Lung (tissue), 12 donors: ENCODE data around the gene PLP1. TPM values are rescaled to one million over a fixed set of nuclear protein-coding genes. Genes with fewer than 3 reads are reported as not detected.
"Not testable (repeated sequence)": the region's sequence is repeated elsewhere in the genome, so short reads cannot be mapped to it uniquely, and the experiment has no call there.

Experiments
- ATAC-seq: fragments of 200-7000 bp; cut with Tn5 transposase; one replicate; pipeline ENCODE4 v1.9.1; 2020; ENCODE audit warnings: moderate number of reproducible peaks; ENCODE audit not compliant: insufficient read depth, low FRiP score
- DNase-seq, 3 donors: peaks; one replicate each; pipeline ENCODE4 v3.0.0-alpha.2; 2013 to 2017
- H3K27ac ChIP-seq, 2 donors: one replicate each; pipeline ENCODE4 v1.5.1; 2013; ENCODE audit warnings: mild to moderate bottlenecking in 2 of 2, moderate library complexity in 2 of 2, control low read depth in 1 of 2, inconsistent platforms in 1 of 2, low read depth in 1 of 2, low read length in 1 of 2
- H3K27me3 ChIP-seq, 3 donors: one replicate each; pipeline ENCODE4 v1.5.1; 2013; ENCODE audit warnings: low read length in 2 of 3; ENCODE audit not compliant: control insufficient read depth in 3 of 3, insufficient read depth in 3 of 3
- H3K36me3 ChIP-seq, 4 donors: one replicate each; pipeline ENCODE4 v1.5.1; 2013; ENCODE audit warnings: low read length in 4 of 4, mild to moderate bottlenecking in 1 of 4, moderate library complexity in 1 of 4; ENCODE audit not compliant: control insufficient read depth in 4 of 4, insufficient read depth in 4 of 4
- H3K4me1 ChIP-seq, 5 donors: one replicate each; pipeline ENCODE4 v1.5.1; 2013; ENCODE audit warnings: low read length in 5 of 5, mild to moderate bottlenecking in 2 of 5, moderate library complexity in 1 of 5; ENCODE audit not compliant: control insufficient read depth in 5 of 5, insufficient read depth in 5 of 5
- H3K4me3 ChIP-seq: one replicate; pipeline ENCODE4 v1.5.1; 2013; ENCODE audit warnings: mild to moderate bottlenecking, control low read depth, moderate library complexity
- H3K9ac ChIP-seq, 2 donors: one replicate each; pipeline ENCODE4 v1.5.1; 2013; ENCODE audit warnings: low read length in 2 of 2, control low read depth in 1 of 2; ENCODE audit not compliant: insufficient read depth in 1 of 2
- H3K9me3 ChIP-seq, 4 donors: one replicate each; pipeline ENCODE4 v1.5.1; 2013; ENCODE audit warnings: low read length in 3 of 4, mild to moderate bottlenecking in 1 of 4, moderate library complexity in 1 of 4; ENCODE audit not compliant: control insufficient read depth in 4 of 4, insufficient read depth in 3 of 4
- WGBS, 2 donors: extraction: QIAGEN DNeasy Blood & Tissue Kit; methylation state at CpG; one replicate each; pipeline ENCODE4 v1.1.7; 2013; 5-methylcytosine and 5-hydroxymethylcytosine counted together
- polyA plus RNA-seq, 2 donors: library from polyadenylated mRNA; stranded (reverse); fragments of 200-250 nt; gene quantifications; one replicate each; pipeline ENCODE4 v1.2.1, GENCODE V29; 2013
- total RNA-seq, 2 donors: library from RNA; depleted of rRNA in 1 of 2; stranded (reverse); fragments of >200 nt in 1 of 2; gene quantifications; one replicate each; pipeline ENCODE4 v1.2.1, GENCODE V29; 2014 to 2021
- TF ChIP-seq, protein P1 (sequence below): IDR thresholded peaks from 2 replicates; pipeline ENCODE4 v1.5.1; 2012; ENCODE audit warnings: mild to moderate bottlenecking; ENCODE audit errors: control extremely low read depth, extremely low read depth
- donor health status: control.
- donor health status: control.
- donor health status: Bipolar disorder and iron deficiency.
- donor health status: healthy.
- donor health status: DM: yes; HTN: yes; CAD: no.

Gene PLP1
- total and polyA plus RNA-seq, 4 donors = 0.06 to 9.3 (median 0.34) TPM

DNA sequence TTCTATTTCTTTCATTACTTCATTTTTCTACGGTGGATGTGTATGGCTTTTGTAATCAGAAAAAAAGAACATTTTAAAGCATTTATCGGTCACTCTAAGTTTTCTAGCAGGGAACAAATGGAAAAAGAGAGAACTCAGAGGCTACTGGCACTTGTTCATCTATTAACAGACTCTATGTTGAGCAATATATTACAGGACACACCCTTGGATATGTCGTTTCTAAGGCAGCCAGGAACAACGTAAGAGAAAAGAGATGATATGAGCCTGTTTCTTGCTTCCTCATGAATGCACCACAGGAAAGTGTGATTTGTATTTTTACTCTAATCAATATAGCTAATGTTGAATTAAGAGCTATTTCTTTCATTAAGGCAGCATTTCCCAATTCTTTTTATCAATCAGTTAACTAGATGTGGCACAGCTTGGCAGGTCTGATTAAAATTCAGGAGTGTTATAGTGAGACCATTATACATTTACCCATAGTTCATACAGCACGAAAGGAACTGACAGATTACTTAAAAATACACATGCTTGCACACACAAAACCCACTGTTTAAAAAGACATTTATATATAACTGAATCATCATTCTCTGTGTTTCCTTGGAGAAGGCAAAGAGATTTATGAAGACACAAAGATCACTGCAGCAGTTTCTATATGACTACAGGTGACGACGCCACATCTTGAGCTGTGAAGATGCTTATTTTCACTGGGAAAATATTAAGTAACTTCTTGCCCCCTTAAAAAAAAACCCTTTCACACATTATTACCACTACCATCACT, 42.4 kb downstream of the PLP1 start:
- ATAC-seq = no peak

DNA sequence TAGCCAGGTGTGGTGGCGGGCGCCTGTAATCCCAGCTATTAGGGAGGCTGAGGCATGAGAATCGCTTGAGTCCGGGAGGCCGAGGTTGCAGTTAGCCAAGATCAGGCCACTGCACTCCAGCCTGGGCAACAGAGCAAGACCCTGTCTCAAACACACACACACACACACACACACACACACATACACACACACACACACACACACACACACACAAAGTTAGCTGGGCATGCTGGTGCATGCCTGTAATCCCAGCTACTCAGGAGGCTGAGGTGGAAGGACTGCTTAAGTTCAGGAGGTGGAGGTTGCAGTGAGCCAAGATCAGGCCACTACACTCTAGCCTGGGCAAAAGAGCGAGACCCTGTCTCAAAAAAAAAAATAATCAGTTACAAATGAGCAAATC, 44.2 kb downstream of the PLP1 start:
- not testable (repeated sequence) for H3K27ac ChIP-seq, H3K4me3 ChIP-seq, H3K36me3 ChIP-seq, ATAC-seq, DNase-seq, H3K4me1 ChIP-seq, H3K9ac ChIP-seq, H3K9me3 ChIP-seq
- H3K27me3 ChIP-seq = peaks cover 3 to 42% (median 3%) of the 10 kb centered on the region in 3 donors
- WGBS, 2 donors = 93 to 100% methylated on average over 6 of the region's 6 CpGs

More for the DNA sequence above, 42.4 kb downstream of the PLP1 start:
- 59 to 63% methylated on average over 7 of the region's 7 CpGs for WGBS, 2 donors
- Histone ChIP-seq H3K4me1 (no peaks in the 10 kb centered on the region), H3K27ac (no peak overlapping the region), H3K9ac (no peak overlapping the region), H3K9me3 (no peaks in the 10 kb centered on the region), H3K27me3 (peaks cover 3 to 31% (median 3%) of the 10 kb centered on the region in 3 donors), H3K36me3 (no peaks in the 10 kb centered on the region), H3K4me3 (no peak overlapping the region)
- DNase-seq = no peak
- TF ChIP-seq, protein P1, sequence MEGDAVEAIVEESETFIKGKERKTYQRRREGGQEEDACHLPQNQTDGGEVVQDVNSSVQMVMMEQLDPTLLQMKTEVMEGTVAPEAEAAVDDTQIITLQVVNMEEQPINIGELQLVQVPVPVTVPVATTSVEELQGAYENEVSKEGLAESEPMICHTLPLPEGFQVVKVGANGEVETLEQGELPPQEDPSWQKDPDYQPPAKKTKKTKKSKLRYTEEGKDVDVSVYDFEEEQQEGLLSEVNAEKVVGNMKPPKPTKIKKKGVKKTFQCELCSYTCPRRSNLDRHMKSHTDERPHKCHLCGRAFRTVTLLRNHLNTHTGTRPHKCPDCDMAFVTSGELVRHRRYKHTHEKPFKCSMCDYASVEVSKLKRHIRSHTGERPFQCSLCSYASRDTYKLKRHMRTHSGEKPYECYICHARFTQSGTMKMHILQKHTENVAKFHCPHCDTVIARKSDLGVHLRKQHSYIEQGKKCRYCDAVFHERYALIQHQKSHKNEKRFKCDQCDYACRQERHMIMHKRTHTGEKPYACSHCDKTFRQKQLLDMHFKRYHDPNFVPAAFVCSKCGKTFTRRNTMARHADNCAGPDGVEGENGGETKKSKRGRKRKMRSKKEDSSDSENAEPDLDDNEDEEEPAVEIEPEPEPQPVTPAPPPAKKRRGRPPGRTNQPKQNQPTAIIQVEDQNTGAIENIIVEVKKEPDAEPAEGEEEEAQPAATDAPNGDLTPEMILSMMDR = no peak

DNA sequence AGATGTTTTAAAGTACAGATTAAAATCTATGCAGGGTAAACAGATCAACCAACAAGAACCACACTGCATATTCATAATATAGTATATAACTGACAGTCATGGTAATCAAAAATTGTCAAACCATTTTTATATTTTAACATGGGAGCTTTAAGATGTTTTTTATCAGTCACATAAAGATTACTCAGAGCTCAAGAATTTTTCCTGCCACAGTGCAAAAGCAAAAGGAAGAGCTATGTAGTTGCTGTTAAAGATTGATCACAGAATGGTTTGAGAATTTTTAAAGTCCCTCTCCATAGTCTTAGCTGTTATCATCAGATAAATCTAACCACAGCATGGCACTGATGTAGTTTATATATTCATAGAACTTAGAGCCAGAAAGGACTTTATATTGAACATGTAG, 47.0 kb downstream of the PLP1 start:
- DNase-seq (no peak), ATAC-seq (no peak)

DNA sequence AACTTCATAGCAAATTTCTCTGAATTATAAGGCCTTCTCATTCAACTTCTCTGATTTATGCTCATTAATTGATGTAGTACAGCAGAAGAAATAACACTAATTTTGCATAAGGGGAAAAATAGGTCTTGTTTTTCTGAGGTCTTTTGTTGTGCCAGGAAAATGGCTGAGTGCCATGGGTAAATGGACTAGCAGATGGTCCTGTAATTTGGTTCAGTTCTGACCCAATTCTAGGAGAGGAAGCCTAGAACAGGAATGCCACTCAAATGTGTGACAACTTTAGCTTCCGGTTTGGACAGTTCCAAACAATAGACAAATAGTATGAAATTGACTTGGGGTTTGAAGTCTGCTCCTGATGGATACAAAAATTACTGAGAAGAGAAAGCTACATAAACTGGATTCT, 49.2 kb downstream of the PLP1 start:
- TF ChIP-seq, protein P1 = no peak
- 80 to 89% methylated on average over 1 of the region's 1 CpG for WGBS, 2 donors
- DNase-seq = no peak

More for the DNA sequence above, 47.0 kb downstream of the PLP1 start:
- H3K36me3 ChIP-seq = no peaks in the 10 kb centered on the region
- peaks cover 6 to 46% (median 7%) of the 10 kb centered on the region in 3 donors for H3K27me3 ChIP-seq
- no peak overlapping the region for H3K9ac ChIP-seq
- no peaks in the 10 kb centered on the region for H3K9me3 ChIP-seq
- TF ChIP-seq, protein P1 = no peak
- H3K4me1 ChIP-seq = peaks cover 0 to 2% (median 0%) of the 10 kb centered on the region in 5 donors
- no peak overlapping the region for H3K27ac ChIP-seq
- H3K4me3 ChIP-seq = no peak overlapping the region

More for the DNA sequence above, 49.2 kb downstream of the PLP1 start:
- Histone ChIP-seq H3K4me3 (no peak overlapping the region), H3K36me3 (no peaks in the 10 kb centered on the region), H3K27me3 (peaks cover 3 to 46% (median 10%) of the 10 kb centered on the region in 3 donors), H3K27ac (no peak overlapping the region), H3K4me1 (peaks cover 0 to 4% (median 0%) of the 10 kb centered on the region in 5 donors), H3K9ac (no peak overlapping the region), H3K9me3 (peaks cover 0 to 2% (median 0%) of the 10 kb centered on the region in 4 donors)
- ATAC-seq = no peak
